Amygdala (tissue), 56 donors: Measurements from ENCODE around the gene RABIF.

Source experiments
- DNase-seq, 56 donors: peaks; one replicate each; lab custom pipeline; 2025; lab: John Stamatoyannopoulos, UW

The RABIF gene

GRCh38 chr1:202879128-202879527 is 9.8 kb downstream of the RABIF start:
- no peak for DNase-seq

GRCh38 chr1:202873026-202873425 is 15.9 kb downstream of the RABIF start:
- no peak for DNase-seq

GRCh38 chr1:202871367-202871766 is 17.6 kb downstream of the RABIF start:
- no peak for DNase-seq

DNA sequence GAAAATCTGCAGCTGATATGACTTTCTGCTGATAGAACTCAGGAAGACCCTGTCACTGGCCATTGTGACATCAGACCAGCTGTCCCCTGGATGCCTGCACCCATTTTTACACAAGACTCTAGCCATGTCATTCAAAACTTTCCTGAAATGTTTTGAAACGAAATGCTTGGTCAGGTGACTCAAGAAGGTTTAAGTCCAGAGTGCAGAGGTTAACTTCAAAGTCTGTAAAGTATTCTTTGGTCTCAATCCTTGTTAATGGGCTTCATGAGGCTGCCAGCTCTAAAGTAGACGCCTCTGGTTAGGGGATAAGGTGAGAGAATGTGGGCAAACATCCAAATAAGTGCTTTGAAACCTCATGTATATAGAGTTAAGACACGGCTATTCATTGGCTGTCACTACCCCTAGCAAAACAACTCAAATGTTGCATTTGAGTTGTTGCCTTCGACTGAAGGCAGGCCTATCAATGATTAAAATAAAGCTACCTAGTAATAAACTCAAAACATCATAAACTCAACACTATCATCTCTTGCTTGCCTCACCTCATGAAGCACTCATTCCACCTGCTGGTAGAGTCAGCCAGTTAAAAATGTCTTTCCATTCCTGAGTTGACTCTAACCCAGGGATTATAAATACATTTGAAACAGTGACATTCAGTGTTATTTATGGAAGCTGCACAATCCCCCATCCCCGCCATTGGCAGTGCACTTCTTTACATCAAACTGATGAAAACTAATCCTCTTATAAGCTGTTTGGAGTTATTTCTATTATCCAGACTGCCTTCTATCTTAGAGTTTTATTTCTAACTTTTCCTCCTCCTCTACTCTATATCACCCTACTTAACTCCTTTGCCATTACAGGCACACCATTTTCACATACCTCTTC is 26.0 kb downstream of the RABIF start:
- no peak for DNase-seq

- DNase-seq, result peak; percentile 27 to 94 (median 83)
These were observed 27.4 kb downstream of the RABIF start for GRCh38 chr1:202861420-202862132.

- peak in 19 of 56 donors; percentile 10 to 60 (median 26) for DNase-seq
These were observed 28.1 kb downstream of the RABIF start for GRCh38 chr1:202860744-202861419.

DNA sequence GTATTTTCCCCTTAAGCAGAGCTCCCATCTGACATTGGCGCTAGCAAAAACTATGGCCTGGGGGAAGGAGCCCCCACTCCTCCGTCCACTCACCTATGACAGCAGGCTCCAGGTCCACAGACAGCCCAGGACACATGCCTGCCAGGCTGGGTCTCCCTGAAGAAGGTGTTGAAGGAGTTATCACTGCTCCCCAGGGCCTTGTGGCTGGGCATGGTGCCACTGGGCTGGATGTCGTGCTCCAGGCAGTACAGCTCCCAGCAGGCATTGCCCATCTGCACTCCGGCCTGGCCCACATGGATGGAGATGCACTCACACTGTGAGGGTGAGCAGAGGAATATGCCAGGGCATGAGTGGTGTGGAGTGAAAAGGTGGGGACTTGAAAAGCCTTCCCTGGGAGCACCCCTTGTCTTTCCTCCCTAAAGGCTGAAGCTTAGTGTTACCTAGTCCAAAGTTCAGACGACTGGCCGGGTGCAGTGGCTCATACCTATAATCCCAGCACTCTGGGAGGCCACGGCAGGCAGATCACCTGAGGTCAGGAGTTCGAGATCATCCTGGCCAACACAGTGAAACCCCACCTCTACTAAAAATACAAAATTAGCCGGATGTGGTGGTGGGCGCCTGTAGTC is 30.0 kb downstream of the RABIF start:
- no peak for DNase-seq

DNA sequence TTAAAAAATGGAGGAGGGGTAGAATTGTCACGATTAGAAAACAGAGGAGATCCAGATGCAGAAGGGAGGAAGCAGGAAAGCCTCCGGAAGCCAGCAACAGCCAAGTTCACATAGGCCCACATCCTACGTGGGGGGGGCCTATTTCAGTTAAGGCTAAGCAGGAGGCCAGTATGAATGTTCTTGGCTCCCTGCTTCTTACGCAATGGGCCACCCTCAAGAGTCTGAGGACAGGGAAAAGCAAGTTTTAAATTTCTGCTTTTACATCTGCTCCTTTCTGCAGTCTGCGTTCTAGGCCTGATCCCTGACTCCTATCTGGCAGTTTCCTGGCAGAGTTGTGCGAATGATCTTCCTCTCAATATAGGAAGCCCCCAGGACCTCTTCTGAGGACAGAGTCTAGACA is 30.6 kb downstream of the RABIF start:
- DNase-seq, result no peak

GRCh38 chr1:202857136-202857610 is 31.8 kb downstream of the RABIF start:
- no peak for DNase-seq

- no peak for DNase-seq
These were observed 32.9 kb downstream of the RABIF start for GRCh38 chr1:202856014-202856413.

DNA sequence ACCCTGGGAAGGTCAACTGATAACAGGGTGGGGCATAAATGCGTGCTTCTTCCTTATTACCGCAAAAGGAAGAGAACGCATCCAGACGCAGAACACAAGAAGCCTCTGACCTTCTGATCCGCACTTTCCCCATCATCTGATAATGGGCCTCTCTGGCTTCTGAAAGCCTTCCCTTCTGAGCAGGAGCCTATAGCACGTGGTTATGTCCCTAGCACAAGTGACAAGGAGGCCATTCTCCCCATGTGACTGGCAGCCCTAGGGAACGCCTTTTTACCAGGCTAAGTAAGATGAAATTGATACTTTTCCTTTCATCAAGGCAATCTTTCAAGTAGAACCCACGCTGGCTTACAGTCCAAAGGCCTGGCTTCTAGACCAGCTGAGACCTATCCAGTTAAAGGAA is 34.2 kb downstream of the RABIF start:
- no peak for DNase-seq

DNA sequence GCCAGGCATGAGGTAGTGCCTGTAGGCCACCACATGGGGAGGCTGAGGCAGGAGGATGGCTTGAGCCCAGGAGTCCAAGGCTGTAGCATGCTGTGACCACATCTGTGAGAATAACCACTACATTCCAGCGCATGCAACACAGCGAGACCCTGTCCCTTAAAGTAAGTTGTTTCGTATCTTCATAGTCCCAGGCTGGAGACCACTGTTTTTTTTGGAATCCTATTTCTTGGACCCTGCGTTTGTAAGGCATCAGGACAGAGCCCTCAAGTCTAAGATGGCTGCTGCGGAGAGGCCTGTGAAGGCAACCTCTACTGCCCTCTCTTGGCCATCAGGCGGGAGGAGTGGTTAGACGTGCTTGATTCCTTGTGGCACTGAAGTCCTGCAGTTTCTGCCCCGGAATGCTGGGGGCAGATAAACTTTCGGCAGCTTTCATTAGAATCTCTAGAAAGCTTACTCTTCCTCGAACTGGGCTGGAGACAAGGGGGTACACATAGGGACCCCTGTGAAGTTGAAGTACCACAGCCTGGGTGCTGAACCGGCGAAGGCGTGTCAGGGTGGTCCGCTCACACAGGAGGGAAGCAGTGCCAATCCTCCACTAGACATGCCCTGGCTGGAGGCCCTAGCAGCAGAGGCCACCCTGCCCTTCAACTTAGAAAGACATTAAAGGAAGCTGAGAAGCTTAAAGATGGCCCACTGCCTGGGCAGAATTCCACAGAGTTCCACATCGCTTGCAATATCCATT is 36.6 kb downstream of the RABIF start:
- no peak for DNase-seq

DNA sequence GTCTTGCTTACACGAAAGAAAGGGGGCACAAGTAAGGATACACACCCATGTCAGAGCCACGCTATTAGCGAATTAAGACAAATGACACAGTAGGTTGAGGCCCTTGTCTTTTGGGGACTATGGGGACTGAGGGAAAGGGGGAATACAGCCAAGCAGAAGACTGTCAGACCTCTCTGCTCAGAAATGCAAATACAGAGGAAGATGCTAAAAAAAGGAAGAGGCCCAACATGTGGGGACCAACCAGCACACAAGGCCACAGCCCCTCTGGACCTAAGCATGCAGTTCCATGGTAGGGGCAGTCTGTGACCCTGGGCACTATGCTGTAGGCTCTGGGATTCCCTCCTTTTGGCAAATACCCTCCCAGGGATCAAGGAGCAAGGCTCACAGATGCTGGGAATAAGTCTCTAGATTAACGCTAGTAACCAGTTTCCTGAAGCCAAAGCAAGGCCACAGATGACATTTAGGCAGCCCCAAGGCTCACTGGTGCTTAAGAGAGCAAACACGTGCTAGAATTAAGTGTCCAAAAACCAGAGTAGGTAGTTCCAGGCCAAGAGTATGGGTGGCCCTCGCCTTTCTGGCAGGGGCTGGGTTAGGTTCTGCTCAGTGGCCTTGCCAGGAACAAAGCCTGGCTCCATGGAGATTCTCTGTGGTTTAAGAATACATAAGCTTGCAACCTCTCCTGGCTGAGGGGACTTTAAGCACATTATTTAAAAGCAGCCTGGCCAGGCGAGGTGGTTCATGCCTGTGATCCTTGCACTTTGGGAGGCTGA is 38.2 kb downstream of the RABIF start:
- peak in 3 of 56 donors; percentile 4 to 11 (median 7) for DNase-seq

DNA sequence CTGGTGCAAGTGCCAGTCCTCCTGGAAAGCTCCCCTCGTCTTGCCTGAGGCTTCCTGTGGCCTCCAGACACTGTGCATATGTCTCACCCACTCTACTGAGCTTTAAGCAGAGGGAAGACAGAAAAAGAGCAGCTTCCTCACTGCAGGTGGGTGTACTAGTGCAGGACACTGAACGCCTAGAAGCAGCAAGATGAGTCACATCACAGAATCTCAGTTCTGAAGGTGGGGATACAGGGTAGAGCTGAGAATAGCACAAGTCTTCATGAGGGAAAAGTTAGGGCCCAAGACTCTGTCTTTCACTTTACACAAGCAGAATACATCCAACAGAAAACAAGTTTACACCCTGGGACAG is 40.8 kb downstream of the RABIF start:
- DNase-seq, result peak in 8 of 56 donors; percentile 3 to 56 (median 12)

- DNase-seq, result no peak
These were observed 44.0 kb downstream of the RABIF start for GRCh38 chr1:202844935-202845334.

DNA sequence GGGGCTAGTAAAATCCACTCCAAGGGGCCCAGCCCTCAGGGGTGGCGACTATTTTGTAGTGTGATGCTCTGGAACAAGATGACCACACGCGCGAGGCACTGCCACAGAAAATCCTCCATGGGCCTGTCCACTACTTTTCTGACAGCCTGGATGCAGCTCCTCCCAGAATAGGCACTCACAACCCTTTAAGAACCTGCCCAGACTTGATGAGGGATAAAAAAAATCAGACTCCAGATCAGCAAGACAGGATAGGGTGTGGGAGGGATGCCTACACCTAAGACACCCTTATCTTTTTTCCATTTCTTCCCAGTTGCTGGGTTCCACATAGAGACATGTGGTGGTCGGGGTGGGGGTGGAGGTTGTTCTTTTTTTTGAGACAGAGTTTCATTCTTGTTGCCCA is 44.7 kb downstream of the RABIF start:
- DNase-seq, result no peak

- peak in 28 of 56 donors; percentile 8 to 46 (median 16) for DNase-seq
These were observed 45.9 kb downstream of the RABIF start for GRCh38 chr1:202843081-202843480.

DNA sequence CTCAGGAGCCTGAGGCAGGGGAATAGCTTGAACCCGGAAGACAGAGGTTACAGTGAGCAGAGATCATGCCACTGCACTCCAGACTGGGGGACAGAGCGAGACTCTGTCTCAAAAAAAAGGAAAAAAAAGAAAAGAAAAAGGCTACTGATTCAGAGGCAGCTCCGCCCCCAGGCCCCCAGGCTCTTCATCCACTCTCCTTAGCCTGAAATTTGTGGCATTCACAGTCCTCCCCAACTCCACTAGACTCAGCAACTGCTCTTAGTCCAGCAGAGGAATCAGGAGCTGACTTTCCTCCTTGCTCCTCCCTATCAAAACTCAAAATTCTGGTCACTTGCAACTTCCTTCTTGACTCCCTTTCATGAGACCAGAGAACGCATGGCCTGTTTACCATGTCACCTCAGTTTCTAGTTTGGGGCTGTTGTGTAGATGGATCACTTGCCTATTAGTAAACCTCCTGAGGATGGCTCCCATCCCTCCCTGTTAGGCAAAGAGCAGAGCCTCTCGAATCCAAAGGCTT is 51.1 kb downstream of the RABIF start:
- no peak for DNase-seq
